Caco-2 (cell line): ENCODE results near the gene TMEM100. TPM values are rescaled to one million over a fixed set of nuclear protein-coding genes. Genes with fewer than 3 reads are reported as not detected.

Experiments
- BruUV-seq: library from RNA; stranded (reverse); fragments of 400-500 nt; replicated peaks from 2 replicates; lab custom pipeline; 2021; lab: Mats Ljungman, UMichigan
- CTCF ChIA-PET: fragments of 300-600 bp; sonication (Branson Sonifier 250); formaldehyde crosslinking; loops from one replicate; lab custom pipeline; 2022; ENCODE audit warnings: antibody characterized with exemption; lab: Charles Lee
- POLR2A ChIA-PET: fragments of 300-600 bp; sonication (Branson Sonifier 250); formaldehyde crosslinking; loops from one replicate; lab custom pipeline; 2022; ENCODE audit warnings: antibody characterized with exemption; lab: Charles Lee
- DNase-seq, 2 experiments: peaks; one replicate each; pipeline versions ENCODE4 v3.0.0 to v3.0.0-alpha.2; 2020 to 2022
- H3K27me3 ChIP-seq: replicated peaks from 2 replicates; pipeline ENCODE4 v1.6.0; 2011; ENCODE audit warnings: low read length; ENCODE audit not compliant: control insufficient read depth, insufficient read depth
- H3K36me3 ChIP-seq: 2 replicates; pipeline ENCODE4 v1.5.1; 2011; ENCODE audit warnings: low read length; ENCODE audit not compliant: control insufficient read depth, insufficient read depth
- H3K4me1 ChIP-seq: fragments of 250-450 bp; sonication (Bioruptor Pico); 2 replicates; pipeline ENCODE4 v1.5.1; 2020; ENCODE audit warnings: mild to moderate bottlenecking
- H3K4me3 ChIP-seq: 2 replicates; pipeline ENCODE4 v1.5.1; 2011; ENCODE audit warnings: low read depth, mild to moderate bottlenecking, control low read depth, low read length
- H3K9me3 ChIP-seq: fragments of 250-450 bp; sonication (Bioruptor Pico); 2 replicates; pipeline ENCODE4 v1.5.1; 2020; ENCODE audit warnings: mild to moderate bottlenecking, moderate library complexity
- H3K27ac Mint-ChIP-seq: one replicate; pipeline ENCODE4 v1.8.0; 2022; ENCODE audit warnings: mixed read lengths; ENCODE audit not compliant: unreplicated experiment
- H3K27me3 Mint-ChIP-seq: one replicate; pipeline ENCODE4 v1.8.0; 2022; ENCODE audit warnings: mixed read lengths; ENCODE audit not compliant: insufficient read depth, unreplicated experiment
- H3K36me3 Mint-ChIP-seq: one replicate; pipeline ENCODE4 v1.8.0; 2022; ENCODE audit warnings: mild to moderate bottlenecking, mixed read lengths; ENCODE audit not compliant: insufficient read depth, unreplicated experiment
- H3K4me1 Mint-ChIP-seq: one replicate; pipeline ENCODE4 v1.8.0; 2022; ENCODE audit warnings: low read depth, mixed read lengths; ENCODE audit not compliant: unreplicated experiment
- H3K4me3 Mint-ChIP-seq: one replicate; pipeline ENCODE4 v1.8.0; 2022; ENCODE audit warnings: mild to moderate bottlenecking, moderate library complexity, mixed read lengths; ENCODE audit not compliant: unreplicated experiment
- H3K9me3 Mint-ChIP-seq: one replicate; pipeline ENCODE4 v1.8.0; 2022; ENCODE audit warnings: mixed read lengths; ENCODE audit not compliant: unreplicated experiment
- CTCF ChIP-seq, 2 experiments: fragments of 200-600 bp in 1 of 2; IDR thresholded peaks; 1 replicate in 1 of 2; 2 replicates in 1 of 2; pipeline versions ENCODE4 v1.5.1 to v1.8.0; 2011 to 2022; ENCODE audit warnings: antibody characterized with exemption in 1 of 2, control low read depth in 1 of 2, inconsistent platforms in 1 of 2, low read depth in 1 of 2, low read length in 1 of 2, mild to moderate bottlenecking in 1 of 2, moderate library complexity in 1 of 2; ENCODE audit not compliant: insufficient read depth in 1 of 2, severe bottlenecking in 1 of 2, unreplicated experiment in 1 of 2
- intact Hi-C: fragments of 100-400 bp; cut with micrococcal nuclease; formaldehyde crosslinking; loops from one replicate; pipeline ENCODE4 v1.10.0; 2022; ENCODE audit not compliant: unreplicated experiment
- total RNA-seq: library from RNA; stranded (reverse); gene quantifications from 2 replicates; pipeline ENCODE4 v1.2.3, GENCODE V29; 2022

Gene TMEM100
- total RNA-seq, 1 experiment from 2014 or later: not detected

- H3K4me3 Mint-ChIP-seq: peak overlapping the region; percentile 88
- peaks cover 14% of the 10 kb centered on the region for H3K4me1 Mint-ChIP-seq
- no peaks in the 10 kb centered on the region for H3K27me3 ChIP-seq
- TF ChIP-seq CTCF (IDR thresholded peaks at IDR 0.05; ENCODE audit: insufficient read depth in 1 of 2, low read depth in 1 of 2, low read length in 1 of 2, severe bottlenecking in 1 of 2, unreplicated experiment in 1 of 2): no peak
- no peak overlapping the region for H3K4me3 ChIP-seq
- H3K36me3 Mint-ChIP-seq: peaks cover 11% of the 10 kb centered on the region
- POLR2A ChIA-PET: no interaction called here
- no TSS peak for BruUV-seq
- CTCF ChIA-PET: interaction anchor here (0.9 kb wide), 1 partner anchor 32 kb away, joined by 3 read pairs; no protein-coding TSS in a partner anchor
- no peak overlapping the region for H3K27ac Mint-ChIP-seq
- H3K27me3 Mint-ChIP-seq: peaks cover 12% of the 10 kb centered on the region
- 0 out of 2 replicates have a peak, but pooled peaks cover 6% of the 10 kb centered on the region for H3K4me1 ChIP-seq
- DNase-seq: no peak
- intact Hi-C loops: loop anchor here (5.0 kb wide), 1 partner anchor 298 kb away; no protein-coding TSS in a partner anchor
- no peaks in the 10 kb centered on the region for H3K36me3 ChIP-seq
- H3K9me3 ChIP-seq: no peaks in the 10 kb centered on the region
- no peaks in the 10 kb centered on the region for H3K9me3 Mint-ChIP-seq
Observed at GRCh38 chr17:55749985-55750384, 27.3 kb upstream of the TMEM100 start.

- Mint-ChIP-seq H3K36me3 (peaks cover 11% of the 10 kb centered on the region), H3K4me3 (no peak overlapping the region), H3K27ac (no peak overlapping the region), H3K27me3 (peaks cover 12% of the 10 kb centered on the region), H3K9me3 (no peaks in the 10 kb centered on the region), H3K4me1 (peaks cover 14% of the 10 kb centered on the region)
- Histone ChIP-seq H3K36me3 (no peaks in the 10 kb centered on the region), H3K9me3 (no peaks in the 10 kb centered on the region), H3K27me3 (no peaks in the 10 kb centered on the region), H3K4me3 (no peak overlapping the region), H3K4me1 (0 out of 2 replicates have a peak, but pooled peaks cover 6% of the 10 kb centered on the region)
- no peak for TF ChIP-seq CTCF (IDR thresholded peaks at IDR 0.05; ENCODE audit: insufficient read depth in 1 of 2, low read depth in 1 of 2, low read length in 1 of 2, severe bottlenecking in 1 of 2, unreplicated experiment in 1 of 2)
- ChIA-PET CTCF (no interaction called here), POLR2A (no interaction called here)
- BruUV-seq: no TSS peak
- no peak for DNase-seq
- intact Hi-C loops: no loop called here
Observed at GRCh38 chr17:55748841-55749240, 26.2 kb upstream of the TMEM100 start.

GRCh38 chr17:55747209-55747608 is 24.5 kb upstream of the TMEM100 start:
- BruUV-seq: no TSS peak
- DNase-seq: no peak
- Histone ChIP-seq H3K27me3 (no peaks in the 10 kb centered on the region), H3K36me3 (no peaks in the 10 kb centered on the region), H3K4me3 (no peak overlapping the region), H3K4me1 (0 out of 2 replicates have a peak, but pooled peaks cover 6% of the 10 kb centered on the region), H3K9me3 (no peaks in the 10 kb centered on the region)
- Mint-ChIP-seq H3K9me3 (no peaks in the 10 kb centered on the region), H3K4me3 (no peak overlapping the region), H3K27me3 (peaks cover 12% of the 10 kb centered on the region), H3K4me1 (peaks cover 8% of the 10 kb centered on the region), H3K36me3 (peaks cover 6% of the 10 kb centered on the region), H3K27ac (no peak overlapping the region)
- ChIA-PET POLR2A (no interaction called here), CTCF (no interaction called here)
- intact Hi-C loops: no loop called here
- TF ChIP-seq CTCF (IDR thresholded peaks at IDR 0.05; ENCODE audit: insufficient read depth in 1 of 2, low read depth in 1 of 2, low read length in 1 of 2, severe bottlenecking in 1 of 2, unreplicated experiment in 1 of 2): no peak
